Fibroblast of peridontal ligament (primary cell): ENCODE data around the gene RNF26.
A peak's percentile ranks its signal among the peaks of the same experiment; 100 is the strongest.

ENCODE experiments used
- DNase-seq: peaks from one replicate; pipeline ENCODE4 v3.0.0-alpha.2; 2010; ENCODE audit errors: extremely low read depth

Gene RNF26

GRCh38 chr11:119334174-119334930 is at the start of gene RNF26:
TSS of gene RNF26 (plus strand) at chr11:119334527. CDS start at chr11:119335123, 596 bp downstream.
- peak; percentile 99 for DNase-seq

GRCh38 chr11:119285431-119285830 is 48.9 kb upstream of the RNF26 start:
- DNase-seq = no peak

- no peak for DNase-seq
Measured at GRCh38 chr11:119288219-119288618, 46.1 kb upstream of the RNF26 start.

DNA sequence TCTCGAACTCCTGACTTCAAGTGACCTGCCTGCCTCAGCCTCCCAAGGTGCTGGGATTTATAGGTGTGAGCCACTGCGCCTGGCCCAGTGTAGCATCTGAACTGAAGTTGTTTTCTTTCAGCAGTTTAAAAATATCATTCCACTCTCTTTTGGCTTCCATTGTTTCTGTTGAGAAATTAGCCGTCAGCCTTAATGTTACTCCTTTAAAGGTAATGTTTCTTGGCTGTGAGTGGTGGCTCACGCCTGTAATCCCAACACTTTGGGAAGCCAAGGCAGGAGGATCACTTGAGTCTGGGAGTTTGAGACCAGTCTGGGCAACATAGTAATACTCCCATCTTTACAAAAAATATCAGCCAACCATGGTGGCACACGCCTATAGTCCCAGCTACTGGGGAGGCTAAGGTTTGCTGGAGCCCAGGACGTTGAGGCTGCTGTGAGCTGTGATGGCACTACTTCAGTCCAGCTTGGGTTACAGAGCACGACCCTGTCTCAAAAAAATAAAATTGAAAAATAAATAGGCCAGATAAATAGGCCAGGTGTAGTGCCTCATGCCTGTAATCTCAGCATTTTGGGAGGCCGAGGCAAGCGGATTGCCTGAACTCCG is 43.3 kb upstream of the RNF26 start:
- DNase-seq = no peak

DNA sequence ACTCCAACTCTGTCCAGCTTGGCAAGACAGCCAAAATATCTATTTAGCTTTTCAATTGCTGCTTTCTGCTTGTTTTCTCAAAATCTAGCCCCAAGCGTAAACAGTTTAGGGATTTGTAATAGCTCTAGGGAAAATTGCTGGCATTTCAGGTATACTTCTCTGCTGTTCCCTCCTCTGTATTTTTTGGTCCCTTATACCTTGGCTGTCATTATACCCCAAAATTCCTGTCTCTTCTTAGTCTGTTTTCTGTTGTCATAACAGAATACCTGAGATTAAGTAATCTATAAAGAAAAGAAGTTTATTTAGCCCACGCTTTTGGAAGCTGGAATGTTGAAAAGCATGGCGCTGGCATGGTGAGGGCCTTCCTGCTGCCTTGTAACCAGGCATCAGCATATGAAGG is 40.9 kb upstream of the RNF26 start:
- DNase-seq = no peak

DNA sequence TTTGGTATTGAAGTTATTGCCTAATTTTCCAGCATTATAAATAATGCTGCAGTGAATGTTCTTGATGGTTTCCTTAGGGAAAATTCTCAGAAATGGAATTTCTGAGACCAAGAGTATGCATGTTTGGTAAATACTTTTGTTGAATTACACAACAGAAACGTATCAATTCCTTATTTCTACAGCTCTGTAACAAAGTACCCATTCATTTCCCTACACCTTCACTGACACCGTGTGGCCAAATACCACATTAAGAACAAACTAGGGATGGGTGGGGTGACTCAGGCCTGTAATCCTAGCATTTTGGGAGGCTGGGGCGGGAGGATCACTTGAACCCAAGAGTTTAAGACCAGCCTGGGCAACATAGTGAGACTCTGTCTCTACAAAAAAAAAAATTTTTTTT is 39.1 kb upstream of the RNF26 start:
- peak; percentile 33 for DNase-seq

DNA sequence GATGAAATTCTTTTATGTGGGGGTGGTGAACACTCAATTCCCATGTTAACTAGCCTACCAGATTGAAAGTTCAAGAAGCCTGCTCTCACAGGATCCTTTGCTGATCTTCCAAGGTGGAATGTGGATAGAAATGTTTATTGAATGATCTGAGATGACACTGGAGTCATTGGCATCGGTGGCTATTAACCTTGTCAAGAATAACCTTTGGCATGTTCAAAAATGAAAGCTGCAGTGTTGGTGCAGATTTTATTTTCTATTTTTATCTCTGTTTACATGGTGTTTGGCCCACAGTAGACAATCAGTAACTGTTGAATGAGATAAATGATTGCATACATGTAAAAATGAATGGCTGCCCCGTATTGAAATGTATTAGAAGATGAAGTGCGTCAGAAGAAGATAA is 36.4 kb upstream of the RNF26 start:
- no peak for DNase-seq

DNA sequence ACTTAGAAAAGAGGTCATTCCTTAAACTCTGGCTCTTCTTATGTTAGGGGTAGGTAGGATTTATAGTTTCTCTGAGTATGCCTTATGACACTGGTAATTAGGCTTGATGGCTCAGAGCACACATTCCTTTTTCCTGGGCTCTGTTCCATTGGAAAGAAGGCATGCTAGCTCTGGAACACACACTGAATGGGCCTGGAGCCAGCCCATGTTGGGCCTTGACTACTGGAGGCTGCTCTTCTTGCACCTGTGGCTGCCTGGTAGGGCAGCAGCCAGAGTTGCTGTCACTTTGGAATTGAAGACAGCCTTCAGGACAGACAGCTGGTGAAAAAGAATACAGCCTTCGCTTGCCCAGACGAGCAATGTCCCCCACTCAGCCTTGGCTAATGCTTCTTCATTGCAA is 35.6 kb upstream of the RNF26 start:
- DNase-seq = no peak

- DNase-seq = no peak
Measured at GRCh38 chr11:119299416-119299815, 34.9 kb upstream of the RNF26 start.

DNA sequence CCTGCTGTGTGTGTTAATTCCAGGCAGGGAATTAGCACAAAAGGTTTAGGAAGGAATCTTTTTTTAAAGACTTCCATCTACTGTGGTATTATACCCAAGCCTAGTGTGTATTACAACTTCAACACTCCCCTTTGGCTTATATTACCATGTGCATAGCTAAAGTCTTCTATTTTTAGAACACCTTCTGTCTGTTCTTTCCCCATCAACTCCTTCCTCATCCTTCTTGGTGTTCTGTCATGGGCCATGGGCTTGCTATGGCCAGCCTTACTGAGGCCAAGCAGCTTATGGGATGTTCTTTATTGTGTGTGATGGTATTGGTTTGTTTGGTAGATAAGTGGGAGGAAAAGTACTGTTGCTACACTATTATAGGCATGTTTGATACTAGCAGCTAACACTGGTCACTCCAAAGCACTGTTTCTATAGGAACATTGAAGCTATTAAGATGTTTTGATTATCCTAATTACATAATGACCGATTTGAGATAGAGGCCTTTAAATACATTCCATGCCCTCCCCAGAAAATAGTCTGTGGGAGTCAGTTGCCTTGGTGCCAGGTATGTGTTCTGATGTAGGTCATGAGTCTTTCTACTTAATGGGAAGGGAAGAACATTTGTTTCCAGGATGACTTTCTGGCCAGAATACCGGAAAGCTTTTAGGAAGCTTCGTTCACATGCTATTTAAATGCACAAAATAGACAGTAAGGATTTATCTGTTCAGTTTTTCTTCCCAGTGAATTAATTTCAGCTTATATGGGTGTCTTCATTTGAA is 33.9 kb upstream of the RNF26 start:
- no peak for DNase-seq

DNA sequence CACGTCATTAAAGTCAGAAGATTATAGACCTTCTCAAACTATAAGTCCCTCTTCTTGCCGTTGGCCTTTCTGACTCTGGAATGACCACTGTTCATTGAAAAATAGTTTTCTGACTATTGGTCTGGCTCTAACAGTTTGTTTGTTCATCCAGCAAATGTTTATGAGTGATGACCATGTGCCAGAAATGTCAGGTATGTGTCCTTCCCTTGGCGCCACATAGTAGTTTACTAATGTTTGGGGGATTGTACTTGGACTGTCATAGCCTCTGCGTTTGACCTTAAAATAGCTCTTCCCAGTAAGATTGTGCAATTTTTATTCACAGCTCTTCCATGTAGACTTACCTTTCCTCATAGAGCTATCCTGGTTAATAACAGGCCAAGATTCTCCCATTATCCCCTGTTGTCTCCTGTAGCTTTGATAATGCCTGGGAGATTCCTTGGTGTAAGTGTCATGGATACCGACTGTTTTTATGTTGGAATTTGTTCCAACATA is 31.1 kb upstream of the RNF26 start:
- DNase-seq = no peak

DNA sequence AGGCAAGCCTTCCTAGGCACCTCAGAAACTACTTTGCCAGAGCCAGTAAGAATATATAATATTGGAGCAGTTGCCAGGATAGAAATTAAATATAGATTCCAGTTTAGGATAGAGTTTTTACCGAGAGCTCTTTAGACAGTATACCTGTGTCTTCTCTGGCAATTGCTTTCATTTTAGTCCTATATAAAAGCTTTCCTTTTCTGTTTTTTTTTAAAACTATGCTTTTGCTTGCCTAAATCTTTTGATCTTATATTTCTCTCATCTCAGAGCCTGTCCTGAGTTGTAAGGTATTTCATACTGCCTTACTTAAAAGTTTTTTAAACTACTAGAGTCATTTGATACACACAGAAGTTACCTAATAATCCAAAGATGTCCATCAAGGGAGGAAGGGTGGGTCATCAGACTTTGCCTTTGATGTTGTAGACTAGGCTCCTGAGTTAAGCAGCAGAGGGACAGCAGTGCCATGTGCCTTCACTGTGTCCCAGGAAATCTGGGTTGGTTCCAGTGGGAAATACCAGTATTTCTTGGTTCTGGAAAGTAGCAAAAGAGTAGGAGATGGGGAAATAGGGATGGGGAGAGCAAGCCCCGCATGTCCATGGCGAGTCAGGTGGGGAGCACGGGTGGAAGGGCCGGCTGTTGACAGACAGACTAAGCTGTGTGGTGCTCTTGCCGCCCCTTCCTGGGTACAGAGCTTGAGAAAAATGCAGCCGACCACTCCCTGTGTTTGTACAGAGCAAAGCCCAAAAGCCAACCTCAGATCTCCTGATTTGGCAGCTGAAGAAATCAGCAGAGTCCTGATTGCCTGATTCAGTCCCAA is 28.6 kb upstream of the RNF26 start:
- no peak for DNase-seq

DNA sequence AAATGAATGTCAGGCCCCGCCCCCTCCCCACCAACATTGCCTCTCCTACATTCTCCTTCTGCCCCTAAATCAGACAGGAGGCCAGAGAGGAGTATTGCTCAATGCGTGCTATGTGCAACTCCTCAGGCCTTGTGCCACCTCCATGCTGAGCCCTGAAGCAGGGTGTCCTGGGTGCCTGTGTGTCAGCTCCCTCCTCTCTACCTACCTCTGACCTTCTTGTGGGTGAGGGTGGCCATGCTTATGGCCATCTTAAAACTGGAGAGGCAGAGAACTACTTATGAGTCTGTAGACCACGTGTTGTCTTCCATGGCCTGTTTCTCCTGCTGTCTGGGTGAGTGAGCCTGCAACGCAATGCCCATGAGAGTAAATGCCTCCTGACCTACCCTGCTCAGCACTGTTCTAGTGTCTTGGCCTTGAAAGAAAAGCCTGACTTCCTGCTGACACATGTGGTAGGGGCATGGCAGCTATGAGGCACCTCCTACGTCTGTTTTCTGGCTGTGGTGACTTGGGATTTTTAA is 27.9 kb upstream of the RNF26 start:
- peak; percentile 87 for DNase-seq

DNA sequence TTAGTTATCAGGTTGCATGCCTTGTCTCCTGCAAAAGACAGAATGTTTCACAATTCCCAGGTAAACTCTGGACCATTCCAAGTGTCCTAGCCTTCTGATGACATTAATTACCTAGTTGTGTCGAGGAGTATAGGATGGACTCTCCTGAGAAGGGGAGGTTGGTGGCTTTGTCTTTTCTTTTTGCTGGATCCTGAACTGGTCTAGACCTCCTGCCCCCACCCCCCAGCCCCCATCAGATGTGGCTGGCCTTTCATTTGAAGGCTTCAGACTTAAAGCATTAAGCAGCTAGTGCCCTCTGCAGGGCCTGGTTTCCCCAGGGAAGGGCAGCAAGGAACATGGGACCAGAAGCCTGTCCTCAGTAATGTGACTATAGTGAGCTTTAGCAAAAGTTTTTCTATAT is 27.1 kb upstream of the RNF26 start:
- no peak for DNase-seq

- DNase-seq = no peak
Measured at GRCh38 chr11:119307974-119308373, 26.4 kb upstream of the RNF26 start.

DNA sequence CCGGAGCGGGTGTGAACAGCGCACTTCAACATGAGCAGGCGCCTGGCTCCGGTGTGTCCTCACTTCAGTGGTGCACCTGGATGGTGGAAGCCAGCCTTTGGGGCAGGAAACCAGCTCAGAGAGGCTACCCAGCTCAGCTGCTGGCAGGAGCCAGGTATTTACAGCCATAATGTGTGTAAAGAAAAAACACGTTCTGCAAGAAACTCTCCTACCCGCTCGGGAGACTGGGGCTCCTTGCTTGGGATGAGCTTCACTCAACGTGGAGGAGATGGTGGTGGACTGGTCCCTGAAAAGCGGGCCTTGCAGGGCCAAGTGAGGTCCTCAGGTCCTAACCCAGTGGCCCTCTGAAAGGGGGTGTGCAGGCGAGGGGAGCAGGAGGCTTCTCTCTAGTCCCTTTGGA is 24.9 kb upstream of the RNF26 start:
- no peak for DNase-seq

GRCh38 chr11:119309953-119310681 is 24.2 kb upstream of the RNF26 start:
- no peak for DNase-seq

GRCh38 chr11:119310682-119311052 is 23.7 kb upstream of the RNF26 start:
- no peak for DNase-seq

- no peak for DNase-seq
Measured at GRCh38 chr11:119314726-119315125, 19.6 kb upstream of the RNF26 start.

DNA sequence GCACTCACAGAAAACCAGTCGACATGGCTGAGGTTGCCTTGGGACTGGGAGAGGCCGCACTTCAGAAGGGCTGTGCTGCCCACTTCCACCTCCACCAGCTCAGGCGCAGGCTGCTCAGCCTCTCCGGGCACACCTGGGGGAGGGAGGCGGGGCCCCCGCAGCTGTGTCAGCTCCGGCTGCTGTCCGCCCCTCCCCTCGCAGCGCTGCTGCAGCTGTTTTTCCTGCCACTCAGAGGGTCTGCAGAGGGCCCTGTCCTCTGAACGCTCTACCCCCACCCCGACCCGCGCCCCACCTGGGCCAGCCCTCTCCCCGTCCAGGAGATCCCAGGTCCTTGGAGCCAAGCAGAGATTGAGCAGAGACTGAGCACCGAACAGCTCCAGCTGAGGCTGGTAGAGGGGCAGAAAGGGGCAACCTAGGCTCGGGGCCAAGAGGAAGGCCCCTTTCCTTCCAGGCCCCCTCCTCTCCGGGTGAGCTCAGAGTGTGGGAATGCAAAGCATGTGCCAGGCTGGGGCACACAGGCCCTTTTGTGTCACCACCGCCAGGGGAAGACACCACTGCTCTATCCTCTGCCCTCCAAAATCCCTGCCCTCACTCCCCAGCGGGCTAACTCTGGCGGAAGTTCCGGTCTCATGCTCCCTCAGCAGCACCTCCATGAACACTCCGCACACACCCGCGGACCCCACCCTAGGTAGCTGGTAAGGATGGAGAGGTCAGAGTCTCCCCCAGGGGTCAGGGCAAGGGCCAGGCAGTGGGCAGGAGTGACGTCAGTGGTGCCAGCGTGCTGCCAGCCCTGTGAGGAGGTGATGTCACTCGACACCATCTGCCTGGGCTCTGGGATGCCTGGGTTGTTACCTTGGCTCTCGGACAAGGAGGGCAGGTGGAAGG is 19.0 kb upstream of the RNF26 start:
- no peak for DNase-seq
